ENCODE data around the gene ANKRD9.

The ANKRD9 gene

GRCh38 chr14:102514987-102515733, 5.6 kb upstream of the ANKRD9 start:
- Histone ChIP-seq H3K4me1 (ENCODE audit: control extremely low read depth in 1 of 4, control insufficient read depth in 4 of 4, insufficient read depth in 4 of 4, low read length in 3 of 4) (peaks cover 0 to 20% (median 19%) of the 10 kb centered on the region in 4 experiments), H3K36me3 (ENCODE audit: control insufficient read depth in 4 of 4, insufficient read depth in 4 of 4, low read length in 3 of 4) (no peaks in the 10 kb centered on the region), H3K9me3 (ENCODE audit: control extremely low read depth in 1 of 5, control insufficient read depth in 4 of 5, insufficient read depth in 2 of 5, low read depth in 1 of 5, low read length in 4 of 5) (no peaks in the 10 kb centered on the region), H3K4me3 (ENCODE audit: control insufficient read depth in 1 of 7, extremely low read depth in 1 of 7, insufficient read depth in 4 of 7, low read depth in 2 of 7, low read length in 6 of 7) (no peak overlapping the region), H3K27me3 (replicated peaks in 2 of 5; ENCODE audit: control insufficient read depth in 4 of 5, insufficient read depth in 5 of 5, low read length in 4 of 5) (peaks cover 0 to 11% (median 1%) of the 10 kb centered on the region in 5 experiments), H3K27ac (ENCODE audit: insufficient read depth in 1 of 2, low read depth in 1 of 2, low read length in 2 of 2, poor library complexity in 1 of 2, severe bottlenecking in 2 of 2) (no peak overlapping the region)
- CTCF ChIA-PET: interaction anchor here (0.6 to 2.7 kb wide), 8 partner anchors 10 to 234 kb away, joined by 3 to 29 read pairs (median 3); no protein-coding TSS in a partner anchor
- DNase-seq: no peak
- 93% methylated on average over 10 of the region's 12 CpGs for WGBS (ENCODE audit: insufficient coverage)
- POLR2A ChIA-PET: no interaction called here

- 97% methylated on average over 15 of the region's 21 CpGs for WGBS (ENCODE audit: insufficient coverage)
- Histone ChIP-seq H3K36me3 (ENCODE audit: control insufficient read depth in 4 of 4, insufficient read depth in 4 of 4, low read length in 3 of 4) (no peaks in the 10 kb centered on the region), H3K27me3 (replicated peaks in 2 of 5; ENCODE audit: control insufficient read depth in 4 of 5, insufficient read depth in 5 of 5, low read length in 4 of 5) (peaks cover 0 to 11% (median 1%) of the 10 kb centered on the region in 5 experiments), H3K27ac (ENCODE audit: insufficient read depth in 1 of 2, low read depth in 1 of 2, low read length in 2 of 2, poor library complexity in 1 of 2, severe bottlenecking in 2 of 2) (no peak overlapping the region), H3K4me3 (ENCODE audit: control insufficient read depth in 1 of 7, extremely low read depth in 1 of 7, insufficient read depth in 4 of 7, low read depth in 2 of 7, low read length in 6 of 7) (no peak overlapping the region), H3K4me1 (ENCODE audit: control extremely low read depth in 1 of 4, control insufficient read depth in 4 of 4, insufficient read depth in 4 of 4, low read length in 3 of 4) (peaks cover 0 to 23% (median 22%) of the 10 kb centered on the region in 4 experiments), H3K9me3 (ENCODE audit: control extremely low read depth in 1 of 5, control insufficient read depth in 4 of 5, insufficient read depth in 2 of 5, low read depth in 1 of 5, low read length in 4 of 5) (no peaks in the 10 kb centered on the region)
- CTCF ChIA-PET: interaction anchor here (1.0 to 2.7 kb wide), 3 partner anchors 11 to 76 kb away, joined by 3 to 29 read pairs (median 3); no protein-coding TSS in a partner anchor
- POLR2A ChIA-PET: no interaction called here
- no peak for DNase-seq
Observed at GRCh38 chr14:102513899-102514772, 4.6 kb upstream of the ANKRD9 start.

- peaks cover 0 to 27% (median 26%) of the 10 kb centered on the region in 4 experiments for H3K4me1 ChIP-seq (ENCODE audit: control extremely low read depth in 1 of 4, control insufficient read depth in 4 of 4, insufficient read depth in 4 of 4, low read length in 3 of 4)
- ChIA-PET CTCF (interaction anchor here (1.0 to 1.7 kb wide), 2 partner anchors 12 to 75 kb away, joined by 3 to 5 read pairs; no protein-coding TSS in a partner anchor), POLR2A (no interaction called here)
- no peaks in the 10 kb centered on the region for H3K9me3 ChIP-seq (ENCODE audit: control extremely low read depth in 1 of 5, control insufficient read depth in 4 of 5, insufficient read depth in 2 of 5, low read depth in 1 of 5, low read length in 4 of 5)
- WGBS (ENCODE audit: insufficient coverage): 100% methylated on average over 9 of the region's 11 CpGs
- no peak overlapping the region for H3K27ac ChIP-seq (ENCODE audit: insufficient read depth in 1 of 2, low read depth in 1 of 2, low read length in 2 of 2, poor library complexity in 1 of 2, severe bottlenecking in 2 of 2)
- no peak for DNase-seq
- peaks cover 0 to 5% (median 1%) of the 10 kb centered on the region in 5 experiments for H3K27me3 ChIP-seq (replicated peaks in 2 of 5; ENCODE audit: control insufficient read depth in 4 of 5, insufficient read depth in 5 of 5, low read length in 4 of 5)
- H3K36me3 ChIP-seq (ENCODE audit: control insufficient read depth in 4 of 4, insufficient read depth in 4 of 4, low read length in 3 of 4): no peaks in the 10 kb centered on the region
- no peak overlapping the region for H3K4me3 ChIP-seq (ENCODE audit: control insufficient read depth in 1 of 7, extremely low read depth in 1 of 7, insufficient read depth in 4 of 7, low read depth in 2 of 7, low read length in 6 of 7)
Observed at GRCh38 chr14:102512793-102513300, 3.3 kb upstream of the ANKRD9 start.

- CTCF ChIA-PET: interaction anchor here (1.5 to 1.7 kb wide), 2 partner anchors 13 to 74 kb away, joined by 3 to 5 read pairs; no protein-coding TSS in a partner anchor
- no peak for DNase-seq
- peaks cover 0 to 21% (median 19%) of the 10 kb centered on the region in 4 experiments for H3K4me1 ChIP-seq (ENCODE audit: control extremely low read depth in 1 of 4, control insufficient read depth in 4 of 4, insufficient read depth in 4 of 4, low read length in 3 of 4)
- no peak overlapping the region for H3K27ac ChIP-seq (ENCODE audit: insufficient read depth in 1 of 2, low read depth in 1 of 2, low read length in 2 of 2, poor library complexity in 1 of 2, severe bottlenecking in 2 of 2)
- no peaks in the 10 kb centered on the region for H3K27me3 ChIP-seq (replicated peaks in 2 of 5; ENCODE audit: control insufficient read depth in 4 of 5, insufficient read depth in 5 of 5, low read length in 4 of 5)
- H3K36me3 ChIP-seq (ENCODE audit: control insufficient read depth in 4 of 4, insufficient read depth in 4 of 4, low read length in 3 of 4): peaks cover 0 to 1% (median 0%) of the 10 kb centered on the region in 4 experiments
- no peak overlapping the region for H3K4me3 ChIP-seq (ENCODE audit: control insufficient read depth in 1 of 7, extremely low read depth in 1 of 7, insufficient read depth in 4 of 7, low read depth in 2 of 7, low read length in 6 of 7)
- no peaks in the 10 kb centered on the region for H3K9me3 ChIP-seq (ENCODE audit: control extremely low read depth in 1 of 5, control insufficient read depth in 4 of 5, insufficient read depth in 2 of 5, low read depth in 1 of 5, low read length in 4 of 5)
- 100% methylated on average over 5 of the region's 5 CpGs for WGBS (ENCODE audit: insufficient coverage)
- POLR2A ChIA-PET: no interaction called here
Observed at GRCh38 chr14:102511538-102511937, 2.0 kb upstream of the ANKRD9 start.

GRCh38 chr14:102510616-102511520, 1.3 kb upstream of the ANKRD9 start:
- CTCF ChIA-PET: interaction anchor here (1.5 to 1.7 kb wide), 2 partner anchors 14 to 73 kb away, joined by 3 to 5 read pairs; no protein-coding TSS in a partner anchor
- DNase-seq: peak in 2 of 3 donors; percentile 31 to 32
- Histone ChIP-seq H3K27me3 (replicated peaks in 2 of 5; ENCODE audit: control insufficient read depth in 4 of 5, insufficient read depth in 5 of 5, low read length in 4 of 5) (no peaks in the 10 kb centered on the region), H3K4me3 (ENCODE audit: control insufficient read depth in 1 of 7, extremely low read depth in 1 of 7, insufficient read depth in 4 of 7, low read depth in 2 of 7, low read length in 6 of 7) (peak overlapping the region in 6 of 7 experiments; percentile 62 to 83 (median 72)), H3K4me1 (ENCODE audit: control extremely low read depth in 1 of 4, control insufficient read depth in 4 of 4, insufficient read depth in 4 of 4, low read length in 3 of 4) (peaks cover 0 to 18% (median 17%) of the 10 kb centered on the region in 4 experiments), H3K36me3 (ENCODE audit: control insufficient read depth in 4 of 4, insufficient read depth in 4 of 4, low read length in 3 of 4) (peaks cover 0 to 7% (median 1%) of the 10 kb centered on the region in 4 experiments), H3K27ac (ENCODE audit: insufficient read depth in 1 of 2, low read depth in 1 of 2, low read length in 2 of 2, poor library complexity in 1 of 2, severe bottlenecking in 2 of 2) (no peak overlapping the region), H3K9me3 (ENCODE audit: control extremely low read depth in 1 of 5, control insufficient read depth in 4 of 5, insufficient read depth in 2 of 5, low read depth in 1 of 5, low read length in 4 of 5) (no peaks in the 10 kb centered on the region)
- POLR2A ChIA-PET: no interaction called here
- WGBS (ENCODE audit: insufficient coverage): 54% methylated on average over 17 of the region's 19 CpGs
